Endothelial cell of umbilical vein (primary cell): ENCODE measurements around the gene EPS8. TPM values are rescaled to one million over a fixed set of nuclear protein-coding genes. Genes with fewer than 3 reads are reported as not detected.

Experiments used
- BruUV-seq: library from RNA; stranded (reverse); fragments of 400-500 nt; replicated peaks from 2 replicates; lab custom pipeline; 2021; lab: Mats Ljungman, UMichigan
- CTCF ChIA-PET: fragments of 300-600, 350-600 bp; sonication (Branson Sonifier 250); formaldehyde crosslinking; loops from one replicate; lab custom pipeline; 2021; ENCODE audit warnings: antibody characterized with exemption, inconsistent platforms; lab: Charles Lee
- POLR2A ChIA-PET: fragments of 300-600, 350-600 bp; sonication (Branson Sonifier 250); formaldehyde crosslinking; loops from one replicate; lab custom pipeline; 2021; ENCODE audit warnings: antibody characterized with exemption, inconsistent platforms; lab: Charles Lee
- DNase-seq: peaks from one replicate; pipeline ENCODE4 v3.0.0-alpha.2; 2011; ENCODE audit warnings: low read depth, low spot score
- FAIRE-seq: peaks from 2 replicates; lab custom pipeline; 2011; peaks lifted over from hg19 to GRCh38; lab: Jason Lieb, UNC
- H2AFZ ChIP-seq: 2 replicates; pipeline ENCODE4 v1.6.0; 2012; ENCODE audit warnings: low read depth, low read length, control low read depth, inconsistent platforms
- H3K27ac ChIP-seq: 2 replicates; pipeline ENCODE4 v1.5.1; 2011; ENCODE audit warnings: low read depth, mild to moderate bottlenecking, control low read depth, low read length, moderate library complexity; ENCODE audit not compliant: insufficient read depth
- H3K27me3 ChIP-seq, 2 experiments: 2 replicates each; pipeline versions ENCODE4 v1.6.0 to v1.6.1; 2011; ENCODE audit warnings: low read length in 2 of 2, mixed read lengths in 1 of 2; ENCODE audit not compliant: control insufficient read depth in 2 of 2, insufficient read depth in 2 of 2
- H3K36me3 ChIP-seq, 2 experiments: 2 replicates in 1 of 2; 3 replicates in 1 of 2; pipeline ENCODE4 v1.5.1; 2011; ENCODE audit warnings: low read length in 2 of 2, mild to moderate bottlenecking in 1 of 2, moderate library complexity in 1 of 2; ENCODE audit not compliant: control insufficient read depth in 2 of 2, insufficient read depth in 2 of 2; ENCODE audit errors: extremely low read depth in 1 of 2
- H3K4me1 ChIP-seq: 3 replicates; pipeline ENCODE4 v1.5.1; 2011; ENCODE audit warnings: mild to moderate bottlenecking, low read length; ENCODE audit not compliant: control insufficient read depth, insufficient read depth; ENCODE audit errors: extremely low read depth
- H3K4me2 ChIP-seq: 2 replicates; pipeline ENCODE4 v1.6.1; 2011; ENCODE audit warnings: low read length, control low read depth, mixed read lengths; ENCODE audit not compliant: insufficient read depth
- H3K4me3 ChIP-seq, 3 experiments: fragments of 200-600 bp in 1 of 3; sonication (generic), shearing (Covaris generic) in 1 of 3; replicated peaks in 1 of 3; 2 replicates each; pipeline ENCODE4 v1.5.1; 2011 to 2016; ENCODE audit warnings: control low read depth in 3 of 3, low read length in 3 of 3, mild to moderate bottlenecking in 2 of 3, inconsistent platforms in 1 of 3, low read depth in 1 of 3, moderate library complexity in 1 of 3; ENCODE audit not compliant: insufficient read depth in 1 of 3
- H3K79me2 ChIP-seq: 2 replicates; pipeline ENCODE4 v1.6.0; 2012; ENCODE audit warnings: low read length, inconsistent platforms; ENCODE audit not compliant: control insufficient read depth, insufficient read depth
- H3K9ac ChIP-seq: replicated peaks from 2 replicates; pipeline ENCODE3; 2011; ENCODE audit warnings: low read length, control low read depth; ENCODE audit not compliant: insufficient read depth; ENCODE audit errors: extremely low read depth
- H3K9me1 ChIP-seq: replicated peaks from 3 replicates; pipeline ENCODE4 v1.6.0; 2011; ENCODE audit warnings: mild to moderate bottlenecking, low read length; ENCODE audit not compliant: control insufficient read depth, insufficient read depth; ENCODE audit errors: extremely low read depth
- H3K9me3 ChIP-seq: replicated peaks from 2 replicates; pipeline ENCODE4 v1.5.1; 2012; ENCODE audit warnings: low read length, inconsistent platforms; ENCODE audit not compliant: control insufficient read depth, insufficient read depth
- H4K20me1 ChIP-seq: replicated peaks from 2 replicates; pipeline ENCODE3; 2011; ENCODE audit warnings: mild to moderate bottlenecking, low read length; ENCODE audit not compliant: control insufficient read depth, insufficient read depth; ENCODE audit errors: extremely low read depth
- EZH2 ChIP-seq: IDR thresholded peaks from 2 replicates; pipeline ENCODE4 v1.6.1; 2012; ENCODE audit warnings: borderline replicate concordance, low read depth, mild to moderate bottlenecking, moderate library complexity, low read length, inconsistent platforms; ENCODE audit not compliant: severe bottlenecking
- FOS ChIP-seq: IDR thresholded peaks from 2 replicates; pipeline ENCODE4 v1.6.1; 2011; ENCODE audit warnings: mild to moderate bottlenecking, low read length, moderate library complexity, borderline replicate concordance; ENCODE audit not compliant: insufficient read depth
- GATA2 ChIP-seq: IDR thresholded peaks from 2 replicates; pipeline ENCODE4 v1.7.0; 2011; ENCODE audit warnings: low read depth, mild to moderate bottlenecking, moderate library complexity, mixed read lengths, low read length; ENCODE audit not compliant: insufficient read length, insufficient read depth
- JUN ChIP-seq: IDR thresholded peaks from 2 replicates; pipeline ENCODE4 v1.6.1; 2011; ENCODE audit warnings: borderline replicate concordance, low read depth; ENCODE audit not compliant: insufficient read length, insufficient read depth
- MYC ChIP-seq: IDR thresholded peaks from one replicate; pipeline ENCODE4 v1.6.1; 2011; ENCODE audit warnings: mild to moderate bottlenecking, low read depth, low read length
- POLR2A ChIP-seq: IDR thresholded peaks from 2 replicates; pipeline ENCODE4 v1.6.1; 2012; ENCODE audit warnings: low read depth, mild to moderate bottlenecking, control low read depth, low read length
- POLR2AphosphoS5 ChIP-seq: IDR thresholded peaks from 2 replicates; pipeline ENCODE4 v1.6.1; 2012; ENCODE audit warnings: low read depth, mild to moderate bottlenecking, control low read depth, low read length, moderate library complexity; ENCODE audit not compliant: insufficient read depth
- dilution Hi-C: fragments of 300-500 bp; cut with MboI; formaldehyde crosslinking; loops from one replicate; pipeline ENCODE4 v1.15.0; 2019; ENCODE audit warnings: low sequenced_read_pairs; ENCODE audit not compliant: extremely low pct_ligation_motif_present
- intact Hi-C: fragments of 100-400 bp; cut with micrococcal nuclease; formaldehyde crosslinking; loops from one replicate; pipeline ENCODE4 v1.10.0; 2022
- polyA plus RNA-seq, 4 experiments: library from polyadenylated mRNA; depleted of rRNA in 3 of 4; stranded (reverse) in 3 of 4; unstranded in 1 of 4; fragments of >200 nt; gene quantifications; 2 replicates each; pipeline versions ENCODE4 v1.2.1 to v1.2.3, GENCODE V29; 2011 to 2012; ENCODE audit warnings: missing spikeins in 1 of 4
- total RNA-seq: library from RNA; stranded (reverse); gene quantifications from 2 replicates; pipeline ENCODE4 v1.2.3, GENCODE V29; 2021
- TF ChIP-seq, protein P1 (sequence below), 2 donors: IDR thresholded peaks; 1 replicate in 1 of 2; 2 replicates in 1 of 2; pipeline ENCODE4 v1.5.1; 2011; ENCODE audit warnings: low read length in 2 of 2, mild to moderate bottlenecking in 2 of 2, moderate library complexity in 2 of 2, control low read depth in 1 of 2, inconsistent platforms in 1 of 2, low read depth in 1 of 2; ENCODE audit not compliant: insufficient read depth in 1 of 2; ENCODE audit errors: extremely low read depth in 1 of 2

EPS8 gene
- total and polyA plus RNA-seq, 2 donors (not counting 3 experiments of a cell fraction or from before 2014, with no cell fraction given) = 8.4 to 11.9 TPM

DNA sequence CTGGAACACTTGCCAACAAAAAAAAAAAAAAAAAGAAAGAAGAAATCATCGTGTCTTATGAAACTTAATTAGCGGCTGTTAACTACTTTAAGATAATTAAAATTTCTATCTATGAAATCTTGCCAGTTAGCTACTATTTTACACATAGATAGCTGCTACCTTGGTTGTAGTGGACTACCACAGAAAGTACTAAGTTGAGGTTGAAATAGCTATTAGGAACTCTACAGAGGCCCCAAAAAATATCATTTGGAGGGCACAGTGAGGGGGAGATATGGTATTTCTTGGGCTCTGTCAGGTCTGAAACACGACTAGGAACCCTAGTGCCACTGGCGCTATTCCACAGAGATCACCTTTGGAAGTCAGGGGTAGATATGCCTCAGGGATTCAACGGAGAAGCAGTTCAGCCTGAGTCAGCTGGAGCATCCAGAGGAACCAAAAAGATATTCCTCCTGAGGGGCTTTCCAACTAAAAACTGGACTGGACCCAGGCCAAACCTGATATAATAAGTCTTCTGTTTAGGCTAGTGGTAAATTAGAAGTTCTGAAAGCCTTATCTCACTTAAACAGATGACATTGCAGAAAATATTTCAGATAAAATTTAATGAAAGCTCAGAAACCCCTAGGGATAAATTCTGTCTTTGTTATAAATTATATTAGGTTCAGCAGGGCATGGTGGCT is 126.1 kb downstream of the EPS8 start:
- Histone ChIP-seq H3K36me3 (no peaks in the 10 kb centered on the region), H2AFZ (no peak overlapping the region), H3K9ac (no peak overlapping the region), H3K9me1 (no peaks in the 10 kb centered on the region), H4K20me1 (no peaks in the 10 kb centered on the region), H3K9me3 (no peaks in the 10 kb centered on the region), H3K79me2 (no peaks in the 10 kb centered on the region), H3K4me2 (peak overlapping the region; percentile 36), H3K27ac (peak overlapping the region; percentile 59), H3K27me3 (no peaks in the 10 kb centered on the region), H3K4me1 (peaks cover 16% of the 10 kb centered on the region), H3K4me3 (no peak overlapping the region)
- dilution Hi-C loops (no loop called here), intact Hi-C loops (loop anchor here (5.0 kb wide), 1 partner anchor 34 kb away; no protein-coding TSS in a partner anchor)
- FAIRE-seq (peak; percentile 24), DNase-seq (no peak)
- TF ChIP-seq EZH2 = no peak
- TF ChIP-seq GATA2 = no peak
- no peak for TF ChIP-seq FOS
- TF ChIP-seq POLR2A = no peak
- no peak for TF ChIP-seq MYC
- TF ChIP-seq, protein P1, sequence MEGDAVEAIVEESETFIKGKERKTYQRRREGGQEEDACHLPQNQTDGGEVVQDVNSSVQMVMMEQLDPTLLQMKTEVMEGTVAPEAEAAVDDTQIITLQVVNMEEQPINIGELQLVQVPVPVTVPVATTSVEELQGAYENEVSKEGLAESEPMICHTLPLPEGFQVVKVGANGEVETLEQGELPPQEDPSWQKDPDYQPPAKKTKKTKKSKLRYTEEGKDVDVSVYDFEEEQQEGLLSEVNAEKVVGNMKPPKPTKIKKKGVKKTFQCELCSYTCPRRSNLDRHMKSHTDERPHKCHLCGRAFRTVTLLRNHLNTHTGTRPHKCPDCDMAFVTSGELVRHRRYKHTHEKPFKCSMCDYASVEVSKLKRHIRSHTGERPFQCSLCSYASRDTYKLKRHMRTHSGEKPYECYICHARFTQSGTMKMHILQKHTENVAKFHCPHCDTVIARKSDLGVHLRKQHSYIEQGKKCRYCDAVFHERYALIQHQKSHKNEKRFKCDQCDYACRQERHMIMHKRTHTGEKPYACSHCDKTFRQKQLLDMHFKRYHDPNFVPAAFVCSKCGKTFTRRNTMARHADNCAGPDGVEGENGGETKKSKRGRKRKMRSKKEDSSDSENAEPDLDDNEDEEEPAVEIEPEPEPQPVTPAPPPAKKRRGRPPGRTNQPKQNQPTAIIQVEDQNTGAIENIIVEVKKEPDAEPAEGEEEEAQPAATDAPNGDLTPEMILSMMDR (IDR thresholded peaks at IDR 0.05; ENCODE audit: extremely low read depth in 1 of 2, insufficient read depth in 1 of 2, low read depth in 1 of 2, low read length in 2 of 2) = no peak
- no peak for TF ChIP-seq POLR2AphosphoS5
- TF ChIP-seq JUN = no peak
- BruUV-seq = no TSS peak
- CTCF ChIA-PET = interaction anchor here (0.8 to 2.5 kb wide), 7 partner anchors 10 to 78 kb away, joined by 3 to 12 read pairs (median 5); no protein-coding TSS in a partner anchor
- POLR2A ChIA-PET = no interaction called here
